Upper lobe of left lung (tissue), 4 donors: ENCODE results near the gene FZD7.

Experiments used
- EP300 ChIP-seq, 4 donors: sonication (generic); formaldehyde crosslinking; IDR thresholded peaks; one replicate each; pipeline ENCODE4 v1.5.1; 2017; ENCODE audit warnings: antibody characterized with exemption in 4 of 4, control low read depth in 2 of 4
- POLR2A ChIP-seq, 4 donors: fragments of 450-650 bp; IDR thresholded peaks; one replicate each; pipeline ENCODE4 v1.5.1; 2016 to 2017; ENCODE audit warnings: antibody characterized with exemption in 4 of 4, mild to moderate bottlenecking in 2 of 4
- POLR2AphosphoS5 ChIP-seq, 2 donors: sonication (generic); formaldehyde crosslinking; IDR thresholded peaks; one replicate each; pipeline ENCODE4 v1.5.1; 2017; ENCODE audit warnings: antibody characterized with exemption in 2 of 2
- TF ChIP-seq, protein P1 (sequence below), 6 experiments: fragments of 450-650 bp in 4 of 6; fragments of 200-600 bp in 2 of 6; sonication (generic) in 2 of 6; IDR thresholded peaks; one replicate each; pipeline ENCODE4 v1.5.1; 2016 to 2019; ENCODE audit warnings: antibody characterized with exemption in 6 of 6

DNA sequence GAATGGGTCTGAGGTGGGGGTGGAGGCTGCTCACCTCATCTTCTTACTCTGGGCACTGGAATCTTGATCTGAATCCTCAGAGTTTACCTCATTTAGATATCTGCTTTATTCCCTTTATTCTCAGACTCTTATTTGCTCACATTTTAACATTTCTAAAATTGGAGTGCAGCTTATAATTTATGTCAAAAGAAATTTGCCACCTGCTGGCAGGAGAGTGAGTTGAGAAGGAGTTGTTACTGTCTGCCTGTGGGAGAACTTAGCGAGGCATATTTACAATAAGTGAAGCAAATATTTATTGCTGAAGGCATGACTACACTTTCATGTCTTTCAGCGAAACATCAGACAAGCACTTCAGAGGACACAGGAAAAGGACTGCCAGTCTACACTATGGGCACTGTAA lies 23.0 kb downstream of the FZD7 start:
- no peak for TF ChIP-seq POLR2A (IDR thresholded peaks at IDR 0.05)
- TF ChIP-seq EP300 (IDR thresholded peaks at IDR 0.05), result no peak
- TF ChIP-seq, protein P1, sequence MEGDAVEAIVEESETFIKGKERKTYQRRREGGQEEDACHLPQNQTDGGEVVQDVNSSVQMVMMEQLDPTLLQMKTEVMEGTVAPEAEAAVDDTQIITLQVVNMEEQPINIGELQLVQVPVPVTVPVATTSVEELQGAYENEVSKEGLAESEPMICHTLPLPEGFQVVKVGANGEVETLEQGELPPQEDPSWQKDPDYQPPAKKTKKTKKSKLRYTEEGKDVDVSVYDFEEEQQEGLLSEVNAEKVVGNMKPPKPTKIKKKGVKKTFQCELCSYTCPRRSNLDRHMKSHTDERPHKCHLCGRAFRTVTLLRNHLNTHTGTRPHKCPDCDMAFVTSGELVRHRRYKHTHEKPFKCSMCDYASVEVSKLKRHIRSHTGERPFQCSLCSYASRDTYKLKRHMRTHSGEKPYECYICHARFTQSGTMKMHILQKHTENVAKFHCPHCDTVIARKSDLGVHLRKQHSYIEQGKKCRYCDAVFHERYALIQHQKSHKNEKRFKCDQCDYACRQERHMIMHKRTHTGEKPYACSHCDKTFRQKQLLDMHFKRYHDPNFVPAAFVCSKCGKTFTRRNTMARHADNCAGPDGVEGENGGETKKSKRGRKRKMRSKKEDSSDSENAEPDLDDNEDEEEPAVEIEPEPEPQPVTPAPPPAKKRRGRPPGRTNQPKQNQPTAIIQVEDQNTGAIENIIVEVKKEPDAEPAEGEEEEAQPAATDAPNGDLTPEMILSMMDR (IDR thresholded peaks at IDR 0.05), result peak in 3 of 6 experiments; percentile 18 to 28 (median 23)
- no peak for TF ChIP-seq POLR2AphosphoS5 (IDR thresholded peaks at IDR 0.05)
